Loucy (cell line): ENCODE data around the gene RAPGEF1.

Source experiments
- H2AFZ ChIP-seq: fragments of 200-600 bp; sonication (generic); 2 replicates; pipeline ENCODE4 v1.6.0; 2016; ENCODE audit warnings: antibody characterized with exemption, mild to moderate bottlenecking, low read length, moderate library complexity
- H3F3A ChIP-seq: fragments of 200-600 bp; 2 replicates; pipeline ENCODE4 v1.6.0; 2016; ENCODE audit warnings: antibody characterized with exemption, low read depth, mild to moderate bottlenecking
- H3K27me3 ChIP-seq: fragments of 200-600 bp; sonication (generic); 2 replicates; pipeline ENCODE4 v1.6.1; 2014; ENCODE audit warnings: low read length, mild to moderate bottlenecking; ENCODE audit not compliant: insufficient read depth, poor library complexity, severe bottlenecking
- H3K36me3 ChIP-seq: fragments of 200-600 bp; sonication (generic); 2 replicates; pipeline ENCODE4 v1.6.1; 2016; ENCODE audit warnings: low read length; ENCODE audit not compliant: insufficient read depth
- H3K4me1 ChIP-seq: fragments of 200-600 bp; sonication (generic); 2 replicates; pipeline ENCODE4 v1.5.1; 2014; ENCODE audit warnings: low read length, mild to moderate bottlenecking; ENCODE audit not compliant: insufficient read depth, poor library complexity, severe bottlenecking
- H3K4me2 ChIP-seq: fragments of 200-600 bp; sonication (generic); 2 replicates; pipeline ENCODE4 v1.6.0; 2014; ENCODE audit warnings: antibody characterized with exemption, low read length, low read depth, mild to moderate bottlenecking; ENCODE audit not compliant: poor library complexity, severe bottlenecking
- H3K4me3 ChIP-seq: fragments of 200-600 bp; sonication (generic); 2 replicates; pipeline ENCODE4 v1.5.1; 2014; ENCODE audit warnings: low read length, mild to moderate bottlenecking, mixed read lengths; ENCODE audit not compliant: poor library complexity, severe bottlenecking
- H3K79me2 ChIP-seq: fragments of 200-600 bp; sonication (generic); 2 replicates; pipeline ENCODE4 v1.6.1; 2014; ENCODE audit warnings: low read length; ENCODE audit not compliant: insufficient read depth
- H3K9ac ChIP-seq: fragments of 200-600 bp; sonication (generic); 2 replicates; pipeline ENCODE4 v1.6.0; 2014; ENCODE audit warnings: mild to moderate bottlenecking, low read depth, low read length, moderate library complexity; ENCODE audit not compliant: poor library complexity, severe bottlenecking
- H3K9me2 ChIP-seq: fragments of 200-600 bp; sonication (generic); replicated peaks from 2 replicates; pipeline ENCODE4 v1.6.1; 2016; ENCODE audit warnings: low read depth, low read length, mixed read lengths
- H3K9me3 ChIP-seq: fragments of 200-600 bp; sonication (generic); 2 replicates; pipeline ENCODE4 v1.6.1; 2014; ENCODE audit warnings: mild to moderate bottlenecking, antibody characterized with exemption, low read length, low read depth; ENCODE audit not compliant: insufficient read depth
- H4K20me1 ChIP-seq: fragments of 200-600 bp; sonication (generic); 2 replicates; pipeline ENCODE4 v1.6.0; 2014; ENCODE audit warnings: antibody characterized with exemption, low read length, mild to moderate bottlenecking; ENCODE audit not compliant: insufficient read depth, poor library complexity, severe bottlenecking
- EZH2phosphoT487 ChIP-seq: fragments of 200-600 bp; IDR thresholded peaks from 2 replicates; pipeline ENCODE4 v1.6.1; 2018; ENCODE audit warnings: antibody characterized with exemption, mild to moderate bottlenecking, moderate library complexity, borderline replicate concordance
- TF ChIP-seq, protein P1 (sequence below): fragments of 200-600 bp; sonication (generic); conservative IDR thresholded peaks from 2 replicates; pipeline ENCODE4 v1.5.1; 2014; ENCODE audit warnings: mild to moderate bottlenecking, antibody characterized with exemption, low read length

The RAPGEF1 gene

DNA sequence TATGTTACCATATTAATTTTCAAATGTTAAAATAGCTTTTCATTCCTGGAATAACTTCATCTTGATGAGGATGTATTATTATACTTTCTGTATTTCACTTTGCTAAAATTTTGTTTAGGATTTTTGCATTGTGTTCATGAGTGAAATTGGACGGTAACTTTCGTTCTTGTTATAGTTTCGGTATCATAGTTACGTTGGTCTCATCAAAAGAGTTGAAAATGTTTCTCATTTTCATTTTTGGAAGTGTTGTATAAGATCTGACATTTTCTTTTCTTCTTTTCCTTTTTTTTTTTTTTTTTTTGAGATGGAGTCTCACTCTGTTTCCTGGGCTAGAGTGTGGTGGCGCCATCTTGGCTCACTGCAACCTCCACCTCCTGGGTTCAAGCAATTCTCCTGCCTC lies 174.5 kb downstream of the RAPGEF1 start:
- Histone ChIP-seq H3K9ac (no peak overlapping the region), H3F3A (no peaks in the 10 kb centered on the region), H2AFZ (no peak overlapping the region), H3K4me3 (no peak overlapping the region), H4K20me1 (no peaks in the 10 kb centered on the region), H3K4me2 (no peak overlapping the region), H3K27me3 (no peaks in the 10 kb centered on the region), H3K36me3 (no peaks in the 10 kb centered on the region), H3K79me2 (no peaks in the 10 kb centered on the region), H3K9me3 (0 out of 2 replicates have a peak, but pooled peaks cover 4% of the 10 kb centered on the region), H3K9me2 (no peaks in the 10 kb centered on the region), H3K4me1 (no peaks in the 10 kb centered on the region)
- no peak for TF ChIP-seq EZH2phosphoT487
- TF ChIP-seq, protein P1, sequence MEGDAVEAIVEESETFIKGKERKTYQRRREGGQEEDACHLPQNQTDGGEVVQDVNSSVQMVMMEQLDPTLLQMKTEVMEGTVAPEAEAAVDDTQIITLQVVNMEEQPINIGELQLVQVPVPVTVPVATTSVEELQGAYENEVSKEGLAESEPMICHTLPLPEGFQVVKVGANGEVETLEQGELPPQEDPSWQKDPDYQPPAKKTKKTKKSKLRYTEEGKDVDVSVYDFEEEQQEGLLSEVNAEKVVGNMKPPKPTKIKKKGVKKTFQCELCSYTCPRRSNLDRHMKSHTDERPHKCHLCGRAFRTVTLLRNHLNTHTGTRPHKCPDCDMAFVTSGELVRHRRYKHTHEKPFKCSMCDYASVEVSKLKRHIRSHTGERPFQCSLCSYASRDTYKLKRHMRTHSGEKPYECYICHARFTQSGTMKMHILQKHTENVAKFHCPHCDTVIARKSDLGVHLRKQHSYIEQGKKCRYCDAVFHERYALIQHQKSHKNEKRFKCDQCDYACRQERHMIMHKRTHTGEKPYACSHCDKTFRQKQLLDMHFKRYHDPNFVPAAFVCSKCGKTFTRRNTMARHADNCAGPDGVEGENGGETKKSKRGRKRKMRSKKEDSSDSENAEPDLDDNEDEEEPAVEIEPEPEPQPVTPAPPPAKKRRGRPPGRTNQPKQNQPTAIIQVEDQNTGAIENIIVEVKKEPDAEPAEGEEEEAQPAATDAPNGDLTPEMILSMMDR = no peak

- no peaks in the 10 kb centered on the region for H3K79me2 ChIP-seq
- no peaks in the 10 kb centered on the region for H3K9me2 ChIP-seq
- H3K9me3 ChIP-seq = 0 out of 2 replicates have a peak, but pooled peaks cover 4% of the 10 kb centered on the region
- no peaks in the 10 kb centered on the region for H3K27me3 ChIP-seq
- no peaks in the 10 kb centered on the region for H3K36me3 ChIP-seq
- TF ChIP-seq EZH2phosphoT487 = no peak
- TF ChIP-seq, protein P1 = no peak
- no peak overlapping the region for H3K4me3 ChIP-seq
- H3K9ac ChIP-seq = no peak overlapping the region
- no peak overlapping the region for H3K4me2 ChIP-seq
- no peaks in the 10 kb centered on the region for H3F3A ChIP-seq
- no peaks in the 10 kb centered on the region for H3K4me1 ChIP-seq
- no peak overlapping the region for H2AFZ ChIP-seq
- H4K20me1 ChIP-seq = no peaks in the 10 kb centered on the region
Measured at GRCh38 chr9:131562032-131562959, 177.6 kb downstream of the RAPGEF1 start.

DNA sequence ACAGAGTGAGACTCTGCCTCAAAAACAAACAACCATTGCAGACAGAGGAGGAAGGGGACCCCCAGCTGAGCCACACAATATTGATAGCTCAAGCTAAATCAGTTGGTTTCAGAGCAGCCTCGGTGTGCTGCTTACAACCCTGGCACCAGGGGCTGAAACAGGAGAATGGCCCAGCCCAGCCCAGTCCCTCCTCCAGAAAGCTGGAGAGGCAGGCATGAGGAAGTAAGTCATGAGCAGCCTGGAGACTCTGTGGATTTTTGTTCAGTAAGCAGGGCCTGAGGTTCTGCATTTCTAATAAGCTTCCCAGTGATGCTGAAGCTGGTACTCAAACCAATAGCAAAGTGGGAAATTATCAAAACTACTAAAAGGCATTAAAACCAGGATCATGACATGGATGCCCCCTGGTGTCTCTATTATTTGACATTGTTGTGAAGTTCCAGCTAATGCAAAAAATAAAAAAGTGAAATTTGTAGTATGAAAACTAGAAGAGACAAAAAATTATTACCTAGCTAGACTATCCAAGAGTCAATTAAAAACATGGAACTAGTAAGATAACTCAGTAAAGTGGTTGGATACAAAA lies 180.4 kb downstream of the RAPGEF1 start:
- Histone ChIP-seq H3K79me2 (no peaks in the 10 kb centered on the region), H3F3A (no peaks in the 10 kb centered on the region), H3K4me3 (no peak overlapping the region), H4K20me1 (no peaks in the 10 kb centered on the region), H3K9me3 (0 out of 2 replicates have a peak, but pooled peaks cover 4% of the 10 kb centered on the region), H3K27me3 (no peaks in the 10 kb centered on the region), H3K9ac (no peak overlapping the region), H3K4me2 (no peak overlapping the region), H3K36me3 (no peaks in the 10 kb centered on the region), H2AFZ (no peak overlapping the region), H3K4me1 (no peaks in the 10 kb centered on the region), H3K9me2 (no peaks in the 10 kb centered on the region)
- no peak for TF ChIP-seq EZH2phosphoT487
- TF ChIP-seq, protein P1 = peak; percentile 29
